IPS-NIHi7 (cell line): Measurements from ENCODE around the gene GALNT2.

Experiments
- DNase-seq: peaks from one replicate; pipeline ENCODE4 v3.0.0; 2012; ENCODE audit warnings: mixed read lengths; ENCODE audit errors: extremely low spot score

The GALNT2 gene

GRCh38 chr1:230295367-230295766, 228.3 kb downstream of the GALNT2 start:
- no peak for DNase-seq

- DNase-seq = no peak
Observed at GRCh38 chr1:230299191-230300006, 232.4 kb downstream of the GALNT2 start.

GRCh38 chr1:230300322-230301301, 233.6 kb downstream of the GALNT2 start:
- no peak for DNase-seq

- DNase-seq = no peak
Observed at GRCh38 chr1:230301322-230301721, 234.3 kb downstream of the GALNT2 start.

- no peak for DNase-seq
Observed at GRCh38 chr1:230301822-230302221, 234.8 kb downstream of the GALNT2 start.

GRCh38 chr1:230303069-230303468, 236.0 kb downstream of the GALNT2 start:
- DNase-seq = no peak

- DNase-seq = no peak
Observed at GRCh38 chr1:230303822-230304221, 236.8 kb downstream of the GALNT2 start.

GRCh38 chr1:230306169-230306568, 239.1 kb downstream of the GALNT2 start:
- DNase-seq = no peak

GRCh38 chr1:230307213-230307612, 240.2 kb downstream of the GALNT2 start:
- no peak for DNase-seq

- no peak for DNase-seq
Observed at GRCh38 chr1:230308039-230308438, 241.0 kb downstream of the GALNT2 start.

GRCh38 chr1:230308821-230309220, 241.8 kb downstream of the GALNT2 start:
- no peak for DNase-seq

GRCh38 chr1:230309646-230310177, 242.7 kb downstream of the GALNT2 start:
- DNase-seq = no peak

GRCh38 chr1:230310381-230311163, 243.5 kb downstream of the GALNT2 start:
- DNase-seq = peak; percentile 88

- DNase-seq = no peak
Observed at GRCh38 chr1:230312676-230313075, 245.6 kb downstream of the GALNT2 start.

GRCh38 chr1:230313453-230314141, 246.6 kb downstream of the GALNT2 start:
- DNase-seq = no peak

- DNase-seq = no peak
Observed at GRCh38 chr1:230314142-230314470, 247.1 kb downstream of the GALNT2 start.

- DNase-seq = no peak
Observed at GRCh38 chr1:230315099-230315498, 248.1 kb downstream of the GALNT2 start.

GRCh38 chr1:230316864-230317745, 250.1 kb downstream of the GALNT2 start:
- DNase-seq = no peak

- DNase-seq = no peak
Observed at GRCh38 chr1:230317823-230318819, 251.1 kb downstream of the GALNT2 start.
